H1 (cell line): ENCODE results near the gene TMPRSS4. TPM values are rescaled to one million over a fixed set of nuclear protein-coding genes. Genes with fewer than 3 reads are reported as not detected.

ENCODE experiments used
- CTCF ChIA-PET: fragments of 300-600 bp; sonication (Branson Sonifier 250); formaldehyde crosslinking; loops from one replicate; lab custom pipeline; 2021; ENCODE audit not compliant: partially characterized antibody; lab: Charles Lee
- POLR2A ChIA-PET: fragments of 300-600 bp; sonication (Branson Sonifier 250); formaldehyde crosslinking; loops from one replicate; lab custom pipeline; 2021; ENCODE audit warnings: inconsistent platforms; ENCODE audit not compliant: partially characterized antibody; lab: Charles Lee
- DNase-seq, 2 experiments: peaks; one replicate each; pipeline versions ENCODE4 v3.0.0 to v3.0.0-alpha.2; 2010 to 2022; ENCODE audit warnings: low spot score in 2 of 2, low read depth in 1 of 2, mixed read lengths in 1 of 2
- FAIRE-seq: peaks from 2 replicates; lab custom pipeline; 2011; peaks lifted over from hg19 to GRCh38; lab: Jason Lieb, UNC
- H2AFZ ChIP-seq: 2 replicates; pipeline ENCODE4 v1.8.1; 2012; ENCODE audit warnings: low read length, inconsistent platforms
- H2AK5ac ChIP-seq: 2 replicates; pipeline ENCODE4 v1.6.1; 2013; ENCODE audit warnings: low read depth, low read length
- H2BK120ac ChIP-seq: replicated peaks from 2 replicates; pipeline ENCODE3; 2013; ENCODE audit warnings: low read depth, low read length, inconsistent platforms
- H2BK12ac ChIP-seq: 2 replicates; pipeline ENCODE4 v1.6.1; 2013; ENCODE audit warnings: low read depth, low read length
- H2BK15ac ChIP-seq: 2 replicates; pipeline ENCODE4 v1.6.1; 2013; ENCODE audit warnings: low read length
- H2BK20ac ChIP-seq: 2 replicates; pipeline ENCODE4 v1.6.1; 2013; ENCODE audit warnings: low read length
- H2BK5ac ChIP-seq: 2 replicates; pipeline ENCODE4 v1.6.1; 2013; ENCODE audit warnings: low read depth, low read length
- H3K14ac ChIP-seq: 2 replicates; pipeline ENCODE4 v1.6.1; 2013; ENCODE audit warnings: inconsistent platforms; ENCODE audit not compliant: insufficient read length
- H3K18ac ChIP-seq: 2 replicates; pipeline ENCODE4 v1.6.1; 2013; ENCODE audit warnings: low read length; ENCODE audit errors: extremely low read depth
- H3K23ac ChIP-seq: 2 replicates; pipeline ENCODE4 v1.6.1; 2013; ENCODE audit warnings: inconsistent platforms; ENCODE audit not compliant: insufficient read length
- H3K23me2 ChIP-seq: 2 replicates; pipeline ENCODE4 v1.6.1; 2013; ENCODE audit warnings: low read depth, low read length
- H3K27ac ChIP-seq: 2 replicates; pipeline ENCODE4 v1.6.1; 2011; ENCODE audit warnings: low read depth, low read length, inconsistent platforms
- H3K27me3 ChIP-seq, 4 experiments: replicated peaks in 1 of 4; 1 replicate in 1 of 4; 2 replicates in 3 of 4; pipeline versions ENCODE4 v1.6.1 to v1.8.1; 2011 to 2013; ENCODE audit warnings: low read length in 3 of 4, mild to moderate bottlenecking in 3 of 4, inconsistent platforms in 2 of 4, mixed read lengths in 2 of 4, moderate library complexity in 1 of 4; ENCODE audit not compliant: control insufficient read depth in 3 of 4, insufficient read depth in 3 of 4; ENCODE audit errors: extremely low read depth in 1 of 4
- H3K36me3 ChIP-seq, 4 experiments: 2 replicates each; pipeline versions ENCODE4 v1.6.1 to v1.8.1; 2011 to 2013; ENCODE audit warnings: mild to moderate bottlenecking in 4 of 4, low read length in 3 of 4, moderate library complexity in 2 of 4, control low read depth in 1 of 4, inconsistent platforms in 1 of 4; ENCODE audit not compliant: insufficient read depth in 4 of 4, control insufficient read depth in 2 of 4
- H3K4ac ChIP-seq: replicated peaks from 2 replicates; pipeline ENCODE3; 2013; ENCODE audit warnings: low read length, low read depth, mixed read lengths, inconsistent platforms; ENCODE audit not compliant: insufficient read length
- H3K4me1 ChIP-seq, 4 experiments: replicated peaks in 1 of 4; 1 replicate in 1 of 4; 2 replicates in 3 of 4; pipeline versions ENCODE4 v1.6.1 to v1.8.1; 2011 to 2013; ENCODE audit warnings: low read length in 3 of 4, inconsistent platforms in 2 of 4, mixed read lengths in 1 of 4; ENCODE audit not compliant: insufficient read depth in 4 of 4, control insufficient read depth in 3 of 4
- H3K4me2 ChIP-seq, 2 experiments: 2 replicates each; pipeline versions ENCODE4 v1.6.1 to v1.8.1; 2011 to 2013; ENCODE audit warnings: low read depth in 2 of 2, low read length in 2 of 2, control low read depth in 1 of 2, inconsistent platforms in 1 of 2, mild to moderate bottlenecking in 1 of 2; ENCODE audit not compliant: insufficient read depth in 1 of 2
- H3K4me3 ChIP-seq, 4 experiments: fragments of 200-600, 300-600 bp in 1 of 4; sonication (generic), shearing (Covaris generic), sonication (Bioruptor Twin) in 1 of 4; 2 replicates each; pipeline versions ENCODE4 v1.5.1 to v1.8.1; 2011 to 2016; ENCODE audit warnings: low read length in 4 of 4, low read depth in 3 of 4, control low read depth in 2 of 4, inconsistent platforms in 2 of 4, mild to moderate bottlenecking in 2 of 4, mixed read lengths in 1 of 4, moderate library complexity in 1 of 4; ENCODE audit not compliant: insufficient read depth in 2 of 4; ENCODE audit errors: extremely low read depth in 1 of 4
- H3K56ac ChIP-seq: replicated peaks from 2 replicates; pipeline ENCODE3; 2013; ENCODE audit warnings: low read depth, mild to moderate bottlenecking, mixed read lengths, low read length, inconsistent platforms; ENCODE audit not compliant: insufficient read length
- H3K79me1 ChIP-seq: 2 replicates; pipeline ENCODE4 v1.6.1; 2013; ENCODE audit warnings: low read depth, low read length, control low read depth
- H3K79me2 ChIP-seq, 2 experiments: 2 replicates each; pipeline versions ENCODE4 v1.6.1 to v1.8.1; 2012 to 2013; ENCODE audit warnings: low read length in 2 of 2, mild to moderate bottlenecking in 2 of 2, inconsistent platforms in 1 of 2; ENCODE audit not compliant: insufficient read depth in 2 of 2, control insufficient read depth in 1 of 2
- H3K9ac ChIP-seq, 4 experiments: replicated peaks in 1 of 4; 1 replicate in 1 of 4; 2 replicates in 3 of 4; pipeline versions ENCODE4 v1.6.1 to v1.8.1; 2011 to 2013; ENCODE audit warnings: low read depth in 3 of 4, low read length in 3 of 4, control low read depth in 2 of 4, mild to moderate bottlenecking in 2 of 4, moderate library complexity in 2 of 4, inconsistent platforms in 1 of 4; ENCODE audit errors: extremely low read depth in 1 of 4
- H3K9me3 ChIP-seq, 2 experiments: 2 replicates each; pipeline versions ENCODE4 v1.6.1 to v1.8.1; 2012 to 2013; ENCODE audit warnings: mild to moderate bottlenecking in 2 of 2, moderate library complexity in 2 of 2, control low read depth in 1 of 2, inconsistent platforms in 1 of 2, low read depth in 1 of 2, low read length in 1 of 2, mixed read lengths in 1 of 2; ENCODE audit not compliant: insufficient read depth in 2 of 2
- H4K20me1 ChIP-seq, 2 experiments: replicated peaks in 1 of 2; 2 replicates each; pipeline versions ENCODE3 to v1.8.1; 2011 to 2013; ENCODE audit warnings: inconsistent platforms in 2 of 2, low read length in 2 of 2, mild to moderate bottlenecking in 1 of 2; ENCODE audit not compliant: insufficient read depth in 2 of 2, control insufficient read depth in 1 of 2
- H4K5ac ChIP-seq: 2 replicates; pipeline ENCODE4 v1.6.1; 2013; ENCODE audit warnings: low read length, low read depth, mixed read lengths, inconsistent platforms; ENCODE audit not compliant: insufficient read length
- H4K8ac ChIP-seq: 2 replicates; pipeline ENCODE4 v1.8.0; 2013; ENCODE audit warnings: mild to moderate bottlenecking, moderate library complexity, low read length, inconsistent platforms; ENCODE audit not compliant: insufficient read depth; ENCODE audit errors: extremely low read depth
- H4K91ac ChIP-seq: replicated peaks from 2 replicates; pipeline ENCODE3; 2013; ENCODE audit warnings: low read length, mixed read lengths, inconsistent platforms; ENCODE audit not compliant: insufficient read length
- BRCA1 ChIP-seq: IDR thresholded peaks from 2 replicates; pipeline ENCODE4 v1.6.1; 2012; ENCODE audit warnings: low read depth, low read length, improper control_type of control experiment
- CREB1 ChIP-seq: IDR thresholded peaks from 2 replicates; pipeline ENCODE4 v1.6.1; 2012; ENCODE audit warnings: inconsistent platforms
- PHF8 ChIP-seq: fragments of 200-600 bp; sonication (generic); conservative IDR thresholded peaks from 2 replicates; pipeline ENCODE4 v1.7.1; 2012; ENCODE audit warnings: low read depth, mild to moderate bottlenecking, inconsistent platforms, low read length, moderate library complexity
- POLR2A ChIP-seq, 2 experiments: IDR thresholded peaks; 1 replicate in 1 of 2; 2 replicates in 1 of 2; pipeline ENCODE4 v1.6.1; 2011; ENCODE audit warnings: low read depth in 2 of 2, low read length in 2 of 2, mild to moderate bottlenecking in 2 of 2; ENCODE audit errors: control extremely low read depth in 1 of 2
- RXRA ChIP-seq: IDR thresholded peaks from 2 replicates; pipeline ENCODE4 v1.6.1; 2011; ENCODE audit warnings: low read depth, mild to moderate bottlenecking, low read length, moderate library complexity; ENCODE audit not compliant: insufficient read depth
- SP1 ChIP-seq: IDR thresholded peaks from 2 replicates; pipeline ENCODE4 v1.6.1; 2011; ENCODE audit warnings: low read depth, low read length
- SUZ12 ChIP-seq: fragments of 200-600 bp; sonication (generic); IDR thresholded peaks from 2 replicates; pipeline ENCODE4 v1.6.1; 2012; ENCODE audit warnings: mild to moderate bottlenecking, inconsistent platforms, low read length, moderate library complexity, mixed read lengths
- WGBS, 2 experiments: shearing (Covaris generic) in 1 of 2; methylation state at CpG; one replicate each; pipeline versions ENCODE4 v1.1.6 to v1.1.7; 2013 to 2015; ENCODE audit warnings: low lambda C conversion rate in 2 of 2, mixed read lengths in 2 of 2, inconsistent platforms in 1 of 2, low coverage in 1 of 2, missing lambda C conversion rate in 1 of 2; ENCODE audit not compliant: insufficient replicate concordance in 2 of 2, insufficient coverage in 1 of 2, insufficient read length in 1 of 2; ENCODE audit errors: extremely low coverage in 1 of 2, missing lambda C conversion rate in 1 of 2; 5-methylcytosine and 5-hydroxymethylcytosine counted together
- polyA plus RNA-seq, 7 experiments: library from polyadenylated mRNA; depleted of rRNA in 3 of 7; stranded (reverse) in 5 of 7; unstranded in 2 of 7; fragments of >200 nt in 5 of 7; fragments of 200-250 nt in 2 of 7; gene quantifications; 1 replicate in 5 of 7; 2 replicates in 1 of 7; 4 replicates in 1 of 7; pipeline versions ENCODE4 v1.2.1 to v1.2.3, GENCODE V29; 2011 to 2013; ENCODE audit warnings: missing spikeins in 2 of 7, mixed read lengths in 2 of 7
- total RNA-seq: library from RNA; stranded (reverse); fragmentation: NEBNext Ultra II Directional; extraction: Animal tissue kit (Norgen Biotek cat#: 25700); gene quantifications from 2 replicates; pipeline ENCODE4 v1.2.1, GENCODE V29; 2021
- TF ChIP-seq, protein P1 (sequence below), 3 experiments: IDR thresholded peaks; 1 replicate in 2 of 3; 2 replicates in 1 of 3; pipeline versions ENCODE4 v1.5.1 to v1.6.1; 2011; ENCODE audit warnings: low read length in 3 of 3, mild to moderate bottlenecking in 3 of 3, inconsistent platforms in 2 of 3, low read depth in 1 of 3, moderate library complexity in 1 of 3; ENCODE audit not compliant: insufficient read depth in 1 of 3; ENCODE audit errors: control extremely low read depth in 1 of 3
- TF ChIP-seq, protein P2 (sequence below): IDR thresholded peaks from 2 replicates; pipeline ENCODE4 v1.6.1; 2012; ENCODE audit warnings: inconsistent platforms

TMPRSS4 gene
- total and polyA plus RNA-seq, 2 of the 8 experiments (the other 6 are each of a cell fraction or from before 2014, with no cell fraction given) = 0.11 to 0.58 TPM

DNA sequence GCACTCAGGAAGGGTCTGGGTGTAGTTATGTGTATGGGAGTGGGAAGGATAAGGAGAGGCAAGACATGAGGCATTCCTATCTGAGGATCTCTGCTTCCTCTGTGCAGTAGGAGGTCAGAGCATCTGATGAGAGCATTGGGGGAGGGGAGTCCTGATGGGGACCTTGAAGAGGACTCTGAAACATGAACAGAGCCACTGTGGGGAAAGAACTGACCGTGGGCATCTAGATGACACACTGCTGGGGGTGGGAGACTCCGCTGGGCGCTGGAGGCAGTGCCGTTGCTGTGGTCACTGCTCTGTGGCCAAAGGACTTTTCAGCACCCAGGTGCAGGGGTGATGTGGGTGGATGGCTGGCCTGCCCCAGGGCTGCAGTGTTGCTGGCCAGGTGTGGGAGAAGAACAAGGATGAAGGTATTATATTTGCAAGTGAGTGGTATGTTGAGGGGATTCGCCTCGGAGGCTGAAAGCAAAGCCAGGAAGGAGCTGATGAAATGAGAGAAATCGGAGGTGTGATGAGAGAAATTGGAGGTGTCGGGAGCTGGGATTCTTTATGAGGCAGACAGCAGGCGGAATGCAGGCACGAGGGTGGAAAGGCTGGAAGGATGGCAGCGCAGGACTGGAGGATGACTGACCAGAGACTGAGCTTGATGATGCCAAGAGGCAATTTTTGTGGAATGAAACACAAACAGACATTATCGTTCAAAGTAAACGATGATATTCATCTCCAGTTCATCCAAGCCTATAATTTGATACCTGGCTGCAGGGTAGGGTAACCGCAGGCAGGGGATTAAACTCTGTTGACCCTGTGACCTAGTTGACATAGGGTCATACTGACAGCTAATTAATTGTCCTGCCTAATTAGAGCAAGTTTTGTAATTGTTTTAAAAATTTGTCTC lies 19.4 kb upstream of the TMPRSS4 start:
- H3K4me1 ChIP-seq = no peaks in the 10 kb centered on the region; a peak in 1 of 7 replicates
- DNase-seq = no peak
- no peak overlapping the region for H3K56ac ChIP-seq
- no peaks in the 10 kb centered on the region for H3K27me3 ChIP-seq
- no peak overlapping the region for H3K4me2 ChIP-seq
- no peak overlapping the region for H4K8ac ChIP-seq
- no peaks in the 10 kb centered on the region for H3K79me1 ChIP-seq
- no peak for FAIRE-seq
- H4K5ac ChIP-seq = no peak overlapping the region
- no peak overlapping the region for H2AFZ ChIP-seq
- H4K20me1 ChIP-seq = no peaks in the 10 kb centered on the region
- no peak overlapping the region for H3K4me3 ChIP-seq
- no peak overlapping the region for H3K27ac ChIP-seq
- ChIA-PET CTCF (interaction anchor here (0.6 to 9.0 kb wide), 11 partner anchors 11 to 576 kb away, joined by 3 to 69 read pairs (median 4); no protein-coding TSS in a partner anchor), POLR2A (no interaction called here)
- H4K91ac ChIP-seq = no peak overlapping the region
- no peaks in the 10 kb centered on the region for H3K9me3 ChIP-seq
- no peaks in the 10 kb centered on the region for H3K36me3 ChIP-seq
- H2AK5ac ChIP-seq = no peak overlapping the region
- no peak overlapping the region for H2BK120ac ChIP-seq
- no peak overlapping the region for H3K23ac ChIP-seq
- H3K23me2 ChIP-seq = 0 out of 2 replicates have a peak, but pooled peaks cover 2% of the 10 kb centered on the region
- no peak overlapping the region for H2BK12ac ChIP-seq
- no peak overlapping the region for H3K4ac ChIP-seq
- no peak overlapping the region for H2BK20ac ChIP-seq
- no peak overlapping the region for H2BK15ac ChIP-seq
- no peak overlapping the region for H3K14ac ChIP-seq
- H3K18ac ChIP-seq = no peak overlapping the region
- H3K9ac ChIP-seq = no peak overlapping the region; a peak in 1 of 7 replicates
- H3K79me2 ChIP-seq = no peaks in the 10 kb centered on the region
- H2BK5ac ChIP-seq = no peak overlapping the region
- 85% methylated on average over 14 of the region's 14 CpGs; no CpG with 5 or more reads in 1 of the 2 experiments for WGBS, 2 experiments
- TF ChIP-seq BRCA1 (no peak), SP1 (no peak), CREB1 (no peak), SUZ12 (no peak), PHF8 (no peak), RXRA (no peak), POLR2A (IDR thresholded peaks at IDR 0.05; ENCODE audit: control extremely low read depth in 1 of 2, low read depth in 2 of 2, low read length in 2 of 2) (no peak)
- TF ChIP-seq, protein P1, sequence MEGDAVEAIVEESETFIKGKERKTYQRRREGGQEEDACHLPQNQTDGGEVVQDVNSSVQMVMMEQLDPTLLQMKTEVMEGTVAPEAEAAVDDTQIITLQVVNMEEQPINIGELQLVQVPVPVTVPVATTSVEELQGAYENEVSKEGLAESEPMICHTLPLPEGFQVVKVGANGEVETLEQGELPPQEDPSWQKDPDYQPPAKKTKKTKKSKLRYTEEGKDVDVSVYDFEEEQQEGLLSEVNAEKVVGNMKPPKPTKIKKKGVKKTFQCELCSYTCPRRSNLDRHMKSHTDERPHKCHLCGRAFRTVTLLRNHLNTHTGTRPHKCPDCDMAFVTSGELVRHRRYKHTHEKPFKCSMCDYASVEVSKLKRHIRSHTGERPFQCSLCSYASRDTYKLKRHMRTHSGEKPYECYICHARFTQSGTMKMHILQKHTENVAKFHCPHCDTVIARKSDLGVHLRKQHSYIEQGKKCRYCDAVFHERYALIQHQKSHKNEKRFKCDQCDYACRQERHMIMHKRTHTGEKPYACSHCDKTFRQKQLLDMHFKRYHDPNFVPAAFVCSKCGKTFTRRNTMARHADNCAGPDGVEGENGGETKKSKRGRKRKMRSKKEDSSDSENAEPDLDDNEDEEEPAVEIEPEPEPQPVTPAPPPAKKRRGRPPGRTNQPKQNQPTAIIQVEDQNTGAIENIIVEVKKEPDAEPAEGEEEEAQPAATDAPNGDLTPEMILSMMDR (IDR thresholded peaks at IDR 0.05; ENCODE audit: control extremely low read depth in 1 of 3, insufficient read depth in 1 of 3, low read depth in 1 of 3, low read length in 3 of 3) = no peak
- TF ChIP-seq, protein P2, sequence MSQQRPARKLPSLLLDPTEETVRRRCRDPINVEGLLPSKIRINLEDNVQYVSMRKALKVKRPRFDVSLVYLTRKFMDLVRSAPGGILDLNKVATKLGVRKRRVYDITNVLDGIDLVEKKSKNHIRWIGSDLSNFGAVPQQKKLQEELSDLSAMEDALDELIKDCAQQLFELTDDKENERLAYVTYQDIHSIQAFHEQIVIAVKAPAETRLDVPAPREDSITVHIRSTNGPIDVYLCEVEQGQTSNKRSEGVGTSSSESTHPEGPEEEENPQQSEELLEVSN = no peak
